ENCODE data around the gene ZNF23.

ZNF23 gene

DNA sequence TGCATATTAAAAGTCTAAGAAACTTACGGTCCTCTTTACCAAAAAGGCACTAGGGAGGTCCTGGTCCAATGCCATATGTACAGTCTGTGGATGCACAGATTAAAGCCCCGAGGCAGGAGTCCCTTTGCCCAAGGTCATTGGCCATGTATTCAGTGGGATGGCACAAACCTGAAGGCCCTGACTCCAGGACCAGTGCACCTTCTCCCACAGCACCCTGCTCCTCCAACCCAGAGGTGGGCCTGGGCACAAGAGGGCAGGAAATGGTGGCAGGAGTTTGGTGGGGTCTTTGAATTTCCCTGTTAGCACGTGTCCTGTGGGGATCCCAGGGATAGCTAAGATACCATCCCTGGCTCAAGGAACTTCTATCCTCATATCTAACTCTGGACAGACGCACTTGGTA, 48.7 kb downstream of the ZNF23 start:
- no peak for DNase-seq (ENCODE audit: extremely low read depth, low read depth)
- H3K4me3 ChIP-seq (replicated peaks; ENCODE audit: low read depth, low read length), result no peak overlapping the region
- TF ChIP-seq, protein P1, sequence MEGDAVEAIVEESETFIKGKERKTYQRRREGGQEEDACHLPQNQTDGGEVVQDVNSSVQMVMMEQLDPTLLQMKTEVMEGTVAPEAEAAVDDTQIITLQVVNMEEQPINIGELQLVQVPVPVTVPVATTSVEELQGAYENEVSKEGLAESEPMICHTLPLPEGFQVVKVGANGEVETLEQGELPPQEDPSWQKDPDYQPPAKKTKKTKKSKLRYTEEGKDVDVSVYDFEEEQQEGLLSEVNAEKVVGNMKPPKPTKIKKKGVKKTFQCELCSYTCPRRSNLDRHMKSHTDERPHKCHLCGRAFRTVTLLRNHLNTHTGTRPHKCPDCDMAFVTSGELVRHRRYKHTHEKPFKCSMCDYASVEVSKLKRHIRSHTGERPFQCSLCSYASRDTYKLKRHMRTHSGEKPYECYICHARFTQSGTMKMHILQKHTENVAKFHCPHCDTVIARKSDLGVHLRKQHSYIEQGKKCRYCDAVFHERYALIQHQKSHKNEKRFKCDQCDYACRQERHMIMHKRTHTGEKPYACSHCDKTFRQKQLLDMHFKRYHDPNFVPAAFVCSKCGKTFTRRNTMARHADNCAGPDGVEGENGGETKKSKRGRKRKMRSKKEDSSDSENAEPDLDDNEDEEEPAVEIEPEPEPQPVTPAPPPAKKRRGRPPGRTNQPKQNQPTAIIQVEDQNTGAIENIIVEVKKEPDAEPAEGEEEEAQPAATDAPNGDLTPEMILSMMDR (IDR thresholded peaks at IDR 0.05; ENCODE audit: low read depth, low read length, missing control alignments), result no peak

DNA sequence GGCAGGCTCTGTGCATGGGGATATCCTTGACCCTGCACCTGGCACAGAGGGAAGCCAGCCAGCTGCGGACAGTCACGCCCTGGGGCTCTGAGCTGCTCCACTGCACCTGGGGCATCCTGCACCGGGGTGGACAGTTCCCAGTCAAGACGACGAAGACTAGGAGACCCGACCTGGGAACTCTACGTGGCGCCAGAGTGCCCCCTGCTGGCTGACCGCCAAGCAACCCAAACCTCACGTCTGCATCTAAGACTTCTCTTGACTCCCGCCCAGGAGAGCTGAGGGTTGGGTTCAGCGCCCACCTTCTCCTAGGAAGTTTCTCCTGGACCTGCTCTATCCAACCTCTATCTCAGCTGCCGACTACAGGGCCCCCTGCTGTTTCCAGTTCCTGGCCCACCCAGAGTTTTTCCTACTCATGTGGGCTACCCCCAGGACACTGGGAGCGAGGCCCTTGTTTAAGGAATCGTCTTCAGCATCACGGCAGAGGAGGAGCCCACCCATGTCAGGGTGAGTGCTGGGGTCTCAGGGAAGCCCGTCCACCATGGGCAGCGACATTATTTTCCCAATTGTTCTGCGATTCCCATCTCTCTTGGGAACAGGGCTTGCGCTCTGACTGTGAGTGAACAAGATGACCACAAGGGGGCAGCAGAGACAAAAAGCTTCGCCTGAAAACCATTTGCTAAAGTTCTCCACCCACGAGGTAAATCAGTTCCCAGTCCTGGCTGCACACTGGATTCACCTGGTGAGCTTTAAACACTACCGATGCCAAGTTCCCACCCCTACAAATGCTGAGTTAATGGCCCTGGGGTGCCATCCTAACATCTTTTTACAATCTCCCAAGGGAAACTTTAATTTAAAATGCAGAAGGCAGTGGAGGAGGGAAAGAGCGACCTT, 49.5 kb downstream of the ZNF23 start:
- DNase-seq (ENCODE audit: extremely low read depth, low read depth), result peak; percentile 46
- no peak overlapping the region for H3K4me3 ChIP-seq (replicated peaks; ENCODE audit: low read depth, low read length)

DNA sequence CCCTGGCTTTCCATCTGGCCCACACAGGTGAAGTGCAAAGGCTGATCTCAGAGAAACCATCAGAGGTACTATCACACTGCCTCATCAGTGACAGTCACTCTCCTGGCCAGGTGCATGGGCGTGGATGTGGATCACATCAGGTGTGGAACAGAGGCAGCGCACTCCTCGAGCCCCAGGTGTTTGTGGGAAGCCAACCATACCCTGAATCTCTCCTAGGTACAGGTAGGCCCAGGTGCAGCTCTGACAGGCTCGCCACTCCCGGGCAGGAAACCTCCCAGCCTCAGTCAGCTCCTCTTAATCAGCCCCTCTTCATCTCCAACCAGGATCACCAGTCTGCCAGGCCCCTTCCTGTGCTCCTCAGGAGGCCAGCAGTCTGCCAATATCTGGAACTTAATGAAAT, 51.9 kb downstream of the ZNF23 start:
- DNase-seq (ENCODE audit: extremely low read depth, low read depth), result no peak
- H3K4me3 ChIP-seq (replicated peaks; ENCODE audit: low read depth, low read length), result no peak overlapping the region
- TF ChIP-seq, protein P1 (IDR thresholded peaks at IDR 0.05; ENCODE audit: low read depth, low read length, missing control alignments), result no peak

More for the DNA sequence above, 49.5 kb downstream of the ZNF23 start:
- TF ChIP-seq, protein P1 (IDR thresholded peaks at IDR 0.05; ENCODE audit: low read depth, low read length, missing control alignments), result peak; percentile 81

DNA sequence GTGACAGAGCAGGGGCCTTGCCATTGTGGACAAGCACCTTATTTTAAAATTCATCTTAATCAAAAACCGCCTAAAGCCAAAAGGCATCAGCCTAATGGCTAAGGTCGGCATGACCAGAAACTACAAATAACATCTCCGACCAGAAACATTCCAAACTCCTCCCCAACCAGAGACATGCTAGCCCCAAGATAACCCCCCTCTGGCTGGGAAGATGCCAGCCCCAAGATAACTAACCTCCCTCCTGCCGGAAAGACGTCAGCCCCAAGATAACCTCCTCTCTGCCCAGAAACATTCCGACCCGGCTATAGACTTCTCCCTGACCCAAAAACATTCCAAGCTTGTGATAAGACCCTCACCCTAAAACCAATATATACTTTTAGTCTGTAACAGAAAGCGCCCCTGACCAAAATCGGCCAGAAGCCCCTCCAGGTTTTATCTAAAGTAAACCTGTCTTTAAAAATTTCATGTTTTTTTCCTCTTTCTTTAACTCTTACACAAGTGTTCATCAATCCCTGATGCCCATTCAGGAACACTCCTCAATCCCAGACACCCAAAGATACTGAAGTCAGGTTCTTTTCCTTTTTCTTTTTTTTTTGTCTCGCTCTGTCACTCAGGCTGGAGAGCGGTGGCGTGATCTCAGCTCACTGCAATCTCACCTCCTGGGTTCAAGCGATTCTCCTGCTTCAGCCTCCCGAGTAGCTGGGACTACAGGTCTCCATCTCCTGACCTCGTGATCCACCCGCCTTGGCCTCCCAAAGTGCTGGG, 52.9 kb downstream of the ZNF23 start:
- no peak overlapping the region for H3K4me3 ChIP-seq (replicated peaks; ENCODE audit: low read depth, low read length)
- no peak for DNase-seq (ENCODE audit: extremely low read depth, low read depth)
- TF ChIP-seq, protein P1 (IDR thresholded peaks at IDR 0.05; ENCODE audit: low read depth, low read length, missing control alignments), result no peak

DNA sequence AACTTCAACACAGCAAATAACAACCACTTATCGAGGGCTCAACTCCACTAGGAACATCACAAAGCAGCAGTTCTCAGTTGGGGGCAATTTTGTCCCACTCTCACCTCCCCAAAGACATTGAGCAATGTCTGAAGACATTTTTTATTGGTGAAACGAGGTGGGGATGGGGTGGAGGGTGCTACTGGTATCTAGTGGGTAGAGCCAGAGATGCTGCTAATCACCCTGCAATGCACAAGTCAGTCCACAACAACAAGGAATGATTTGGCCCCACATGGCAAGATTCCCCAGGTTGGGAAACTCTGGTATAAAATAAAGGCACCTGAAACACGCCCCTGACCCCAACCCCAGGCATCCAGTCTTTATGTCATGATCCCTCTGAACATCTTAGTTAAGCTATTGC, 53.5 kb downstream of the ZNF23 start:
- H3K4me3 ChIP-seq (replicated peaks; ENCODE audit: low read depth, low read length), result no peak overlapping the region
- no peak for DNase-seq (ENCODE audit: extremely low read depth, low read depth)
- TF ChIP-seq, protein P1 (IDR thresholded peaks at IDR 0.05; ENCODE audit: low read depth, low read length, missing control alignments), result no peak

DNA sequence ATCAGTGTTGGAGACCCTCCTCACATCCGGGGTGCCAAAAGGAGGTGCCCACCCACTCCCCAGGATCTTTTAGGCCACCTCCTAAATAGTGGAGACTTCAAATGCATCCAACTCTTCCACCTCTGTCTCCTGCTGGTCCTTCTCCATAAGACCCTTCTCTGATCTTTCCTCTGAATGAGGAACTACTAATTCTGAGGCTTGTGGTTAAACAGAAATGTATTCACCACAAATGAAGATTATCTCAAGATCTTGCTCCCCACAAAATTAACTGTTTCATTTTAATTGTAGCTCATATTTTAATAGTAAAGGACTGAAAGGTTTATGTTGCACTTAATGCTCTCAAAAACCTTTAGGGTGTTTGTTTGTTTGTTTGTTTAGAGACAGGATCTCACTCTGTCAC, 54.3 kb downstream of the ZNF23 start:
- H3K4me3 ChIP-seq (replicated peaks; ENCODE audit: low read depth, low read length), result no peak overlapping the region
- no peak for DNase-seq (ENCODE audit: extremely low read depth, low read depth)
- TF ChIP-seq, protein P1 (IDR thresholded peaks at IDR 0.05; ENCODE audit: low read depth, low read length, missing control alignments), result no peak

All from HFF-Myc (cell line).